OCI-LY7 (cell line): ENCODE measurements around the gene SNAPIN. TPM values are rescaled to one million over a fixed set of nuclear protein-coding genes. Genes with fewer than 3 reads are reported as not detected.

Experiments
- BruUV-seq: library from RNA; stranded (reverse); fragments of 400-500 nt; replicated peaks from 2 replicates; lab custom pipeline; 2021; lab: Mats Ljungman, UMichigan
- CTCF ChIA-PET: fragments of 300-600 bp; sonication (Branson Sonifier 250); formaldehyde crosslinking; loops from one replicate; lab custom pipeline; 2022; ENCODE audit warnings: antibody characterized with exemption; ENCODE audit not compliant: unreplicated experiment; lab: Charles Lee
- POLR2A ChIA-PET: fragments of 300-600 bp; sonication (Branson Sonifier 250); formaldehyde crosslinking; loops from one replicate; lab custom pipeline; 2022; ENCODE audit warnings: antibody characterized with exemption; lab: Charles Lee
- DNase-seq: peaks from one replicate; pipeline ENCODE4 v3.0.0-alpha.2; 2015; ENCODE audit warnings: low spot score
- H2AFZ ChIP-seq: fragments of 200-600 bp; sonication (generic), shearing (Covaris generic); 2 replicates; pipeline ENCODE4 v1.6.1; 2014; ENCODE audit warnings: mild to moderate bottlenecking, antibody characterized with exemption, low read length, moderate library complexity
- H3K27ac ChIP-seq: fragments of 200-600 bp; sonication (generic); 2 replicates; pipeline ENCODE4 v1.5.1; 2014; ENCODE audit warnings: mixed run types, low read depth, mild to moderate bottlenecking, moderate library complexity, low read length, inconsistent platforms; ENCODE audit not compliant: poor library complexity, severe bottlenecking
- H3K36me3 ChIP-seq: fragments of 200-600 bp; sonication (generic); 2 replicates; pipeline ENCODE4 v1.6.1; 2014; ENCODE audit warnings: mild to moderate bottlenecking, antibody characterized with exemption, low read length, moderate library complexity, mixed read lengths; ENCODE audit not compliant: insufficient read depth
- H3K4me1 ChIP-seq: fragments of 200-600 bp; sonication (generic); 2 replicates; pipeline ENCODE4 v1.5.1; 2014; ENCODE audit warnings: mild to moderate bottlenecking, low read length; ENCODE audit not compliant: insufficient read depth, poor library complexity, severe bottlenecking
- H3K4me2 ChIP-seq: fragments of 200-600 bp; sonication (generic); 2 replicates; pipeline ENCODE4 v1.6.1; 2014; ENCODE audit warnings: mild to moderate bottlenecking, low read length
- H3K4me3 ChIP-seq: fragments of 200-600 bp; sonication (generic); 2 replicates; pipeline ENCODE4 v1.5.1; 2014; ENCODE audit warnings: mild to moderate bottlenecking, low read depth, low read length; ENCODE audit not compliant: poor library complexity, severe bottlenecking
- H3K79me2 ChIP-seq: fragments of 200-600 bp; sonication (generic); 2 replicates; pipeline ENCODE4 v1.6.1; 2016; ENCODE audit warnings: low read depth, mild to moderate bottlenecking, low read length, moderate library complexity, mixed read lengths; ENCODE audit not compliant: insufficient read depth
- H3K9me2 ChIP-seq: fragments of 200-600 bp; sonication (generic); 2 replicates; pipeline ENCODE4 v1.6.1; 2016; ENCODE audit warnings: mild to moderate bottlenecking, low read length, mixed read lengths; ENCODE audit not compliant: insufficient read depth
- H3K9me3 ChIP-seq: fragments of 200-600 bp; sonication (generic); 2 replicates; pipeline ENCODE4 v1.6.1; 2014; ENCODE audit warnings: mild to moderate bottlenecking, mixed run types, low read length, mixed read lengths
- H4K20me1 ChIP-seq: fragments of 200-600 bp; sonication (generic); 2 replicates; pipeline ENCODE4 v1.6.1; 2014; ENCODE audit warnings: mild to moderate bottlenecking, antibody characterized with exemption, low read length, moderate library complexity, mixed read lengths; ENCODE audit not compliant: insufficient read depth
- EZH2phosphoT487 ChIP-seq: fragments of 200-600 bp; sonication (generic); IDR thresholded peaks from 2 replicates; pipeline ENCODE4 v1.6.1; 2018; ENCODE audit warnings: low read depth, borderline replicate concordance, mild to moderate bottlenecking, mixed run types, antibody characterized with exemption, low read length, moderate library complexity, mixed read lengths
- intact Hi-C: fragments of 100-400 bp; cut with micrococcal nuclease; formaldehyde crosslinking; loops from one replicate; pipeline ENCODE4 v1.10.0; 2022; ENCODE audit not compliant: unreplicated experiment
- total RNA-seq, 2 experiments: library from RNA; depleted of rRNA in 1 of 2; stranded (reverse); fragments of >200 nt in 1 of 2; shearing (Covaris generic) in 1 of 2; gene quantifications; 2 replicates each; pipeline ENCODE4 v1.2.3, GENCODE V29; 2014 to 2022
- TF ChIP-seq, protein P1 (sequence below): fragments of 200-600 bp; sonication (generic); conservative IDR thresholded peaks from 2 replicates; pipeline ENCODE4 v1.5.1; 2014; ENCODE audit warnings: mild to moderate bottlenecking, antibody characterized with exemption, low read length, moderate library complexity, mixed read lengths

Gene SNAPIN
- total RNA-seq, 2 experiments from 2014 or later, result 31.1 to 44.5 TPM

DNA sequence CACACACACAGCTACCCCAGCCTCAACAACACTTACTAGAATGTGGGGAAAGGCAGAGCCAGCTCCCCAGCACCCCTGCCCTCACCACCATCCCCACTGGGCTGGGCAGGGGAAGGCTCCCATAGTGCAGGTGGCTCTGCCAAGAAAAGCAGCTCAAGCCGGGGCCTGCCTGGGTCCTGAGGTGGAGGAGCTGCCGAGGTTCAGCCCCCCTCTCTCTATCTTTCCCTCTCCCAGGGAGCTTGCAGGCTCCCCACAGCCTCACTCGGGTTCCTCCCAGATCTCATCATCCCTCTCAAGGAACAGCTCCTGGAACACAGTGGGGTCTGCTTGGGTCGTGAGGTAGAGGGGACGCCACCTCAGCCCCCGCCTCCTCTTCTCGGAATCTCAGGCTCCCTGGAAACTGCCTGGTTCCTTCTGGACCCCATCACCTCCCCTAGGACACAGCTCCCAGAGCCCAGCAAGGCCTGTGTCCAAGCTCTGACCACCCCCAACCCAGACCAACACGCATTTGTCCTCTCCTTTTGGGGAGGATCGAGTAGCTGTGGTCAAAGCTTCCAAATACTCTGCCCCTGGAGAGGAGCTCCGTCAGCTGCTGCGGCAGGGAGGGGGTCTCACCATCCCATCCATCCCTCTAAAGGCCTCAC is 46.3 kb upstream of the SNAPIN start:
- no peak for TF ChIP-seq EZH2phosphoT487
- TF ChIP-seq, protein P1, sequence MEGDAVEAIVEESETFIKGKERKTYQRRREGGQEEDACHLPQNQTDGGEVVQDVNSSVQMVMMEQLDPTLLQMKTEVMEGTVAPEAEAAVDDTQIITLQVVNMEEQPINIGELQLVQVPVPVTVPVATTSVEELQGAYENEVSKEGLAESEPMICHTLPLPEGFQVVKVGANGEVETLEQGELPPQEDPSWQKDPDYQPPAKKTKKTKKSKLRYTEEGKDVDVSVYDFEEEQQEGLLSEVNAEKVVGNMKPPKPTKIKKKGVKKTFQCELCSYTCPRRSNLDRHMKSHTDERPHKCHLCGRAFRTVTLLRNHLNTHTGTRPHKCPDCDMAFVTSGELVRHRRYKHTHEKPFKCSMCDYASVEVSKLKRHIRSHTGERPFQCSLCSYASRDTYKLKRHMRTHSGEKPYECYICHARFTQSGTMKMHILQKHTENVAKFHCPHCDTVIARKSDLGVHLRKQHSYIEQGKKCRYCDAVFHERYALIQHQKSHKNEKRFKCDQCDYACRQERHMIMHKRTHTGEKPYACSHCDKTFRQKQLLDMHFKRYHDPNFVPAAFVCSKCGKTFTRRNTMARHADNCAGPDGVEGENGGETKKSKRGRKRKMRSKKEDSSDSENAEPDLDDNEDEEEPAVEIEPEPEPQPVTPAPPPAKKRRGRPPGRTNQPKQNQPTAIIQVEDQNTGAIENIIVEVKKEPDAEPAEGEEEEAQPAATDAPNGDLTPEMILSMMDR, result no peak
- Histone ChIP-seq H3K4me1 (no peaks in the 10 kb centered on the region), H3K9me2 (no peaks in the 10 kb centered on the region), H2AFZ (no peak overlapping the region), H3K9me3 (no peaks in the 10 kb centered on the region), H3K27ac (no peak overlapping the region), H3K4me3 (no peak overlapping the region), H3K79me2 (no peaks in the 10 kb centered on the region), H3K4me2 (no peak overlapping the region), H3K36me3 (no peaks in the 10 kb centered on the region), H4K20me1 (no peaks in the 10 kb centered on the region)
- ChIA-PET POLR2A (interaction anchor here (0.5 to 1.2 kb wide), 2 partner anchors 20 to 31 kb away, joined by 3 read pairs; no protein-coding TSS in a partner anchor), CTCF (no interaction called here)
- no TSS peak for BruUV-seq
- no peak for DNase-seq
- intact Hi-C loops, result no loop called here

DNA sequence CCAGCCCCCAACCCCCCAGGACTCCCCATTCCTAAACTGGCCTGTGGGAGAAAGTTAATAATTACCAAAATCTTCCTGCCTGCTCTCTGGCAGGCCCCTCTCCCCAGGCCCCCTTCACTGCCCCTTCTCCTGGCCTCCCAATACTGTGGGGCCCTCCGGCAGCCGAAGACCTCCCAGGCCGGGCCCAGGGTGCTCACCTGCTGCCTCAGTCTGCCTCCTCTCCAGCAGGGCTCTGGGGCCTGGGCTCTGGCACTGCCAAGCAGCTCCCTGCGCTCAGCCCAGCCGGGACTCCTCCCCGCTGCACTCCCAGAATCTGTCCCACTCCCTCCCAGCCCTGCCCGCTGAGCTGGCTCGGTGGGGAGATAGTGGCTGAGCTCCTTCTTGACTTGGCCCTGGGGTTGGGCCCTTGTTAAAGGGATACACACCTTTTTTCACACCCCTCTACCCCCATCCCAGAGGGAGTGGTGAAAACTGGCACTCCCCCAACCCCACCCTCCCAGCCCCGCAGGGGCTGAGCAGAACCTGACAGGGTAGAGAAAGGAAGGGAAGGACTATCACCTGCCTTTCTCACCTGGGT is 45.7 kb upstream of the SNAPIN start, which contains the start of gene S100A16:
Gene S100A16 (minus strand): TSS at position 383 of the 577 bp plus-strand sequence. CDS start 4,986 bp downstream, outside the sequence.
- no peak within 1 kb of the TSS for H3K27ac ChIP-seq
- H3K36me3 ChIP-seq, result no peaks in the 10 kb centered on the region
- H3K4me1 ChIP-seq, result peaks cover 2% of the 10 kb centered on the region
- no peaks in the 10 kb centered on the region for H3K79me2 ChIP-seq
- no peaks in the 10 kb centered on the region for H4K20me1 ChIP-seq
- H3K4me2 ChIP-seq, result no peak within 1 kb of the TSS
- CTCF ChIA-PET, result no interaction called here
- H2AFZ ChIP-seq, result no peak within 1 kb of the TSS
- no TSS peak for BruUV-seq
- TF ChIP-seq, protein P1, result no peak
- TF ChIP-seq EZH2phosphoT487, result no peak
- POLR2A ChIA-PET, result interaction anchor here (0.5 to 1.2 kb wide), 3 partner anchors 9 to 32 kb away, joined by 3 to 4 read pairs (median 3); no protein-coding TSS in a partner anchor
- intact Hi-C loops, result no loop called here
- no peaks in the 10 kb centered on the region for H3K9me2 ChIP-seq
- H3K4me3 ChIP-seq, result no peak within 1 kb of the TSS
- no peak for DNase-seq
- no peaks in the 10 kb centered on the region for H3K9me3 ChIP-seq

DNA sequence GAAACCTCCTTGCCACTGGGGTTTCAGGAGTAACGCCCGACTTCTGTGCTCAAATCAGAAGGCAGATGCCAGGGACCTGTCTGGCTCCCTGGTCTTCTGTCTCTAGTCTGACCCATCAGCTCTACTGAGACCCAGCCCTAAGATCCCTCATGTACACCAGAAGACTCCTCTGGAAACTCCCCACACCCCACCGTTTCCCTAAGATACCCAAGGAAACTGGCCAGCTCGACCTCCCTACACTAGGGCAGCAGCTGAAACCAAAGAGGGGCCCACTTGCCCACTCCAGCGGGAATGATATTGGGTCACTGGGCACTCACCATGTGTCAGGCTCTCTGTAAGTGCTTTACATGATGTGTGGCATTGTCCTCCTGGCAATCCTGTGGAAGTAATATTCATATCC is 45.1 kb upstream of the SNAPIN start:
- Histone ChIP-seq H3K4me2 (no peak overlapping the region), H3K27ac (no peak overlapping the region), H3K36me3 (no peaks in the 10 kb centered on the region), H4K20me1 (no peaks in the 10 kb centered on the region), H3K4me3 (no peak overlapping the region), H2AFZ (no peak overlapping the region), H3K79me2 (no peaks in the 10 kb centered on the region), H3K9me3 (no peaks in the 10 kb centered on the region), H3K9me2 (no peaks in the 10 kb centered on the region), H3K4me1 (peaks cover 5% of the 10 kb centered on the region)
- POLR2A ChIA-PET, result interaction anchor here (0.6 kb wide), 1 partner anchor 9 kb away, joined by 4 read pairs; no protein-coding TSS in a partner anchor
- BruUV-seq, result no TSS peak
- DNase-seq, result no peak
- intact Hi-C loops, result no loop called here
- CTCF ChIA-PET, result no interaction called here
- TF ChIP-seq, protein P1, result no peak
- TF ChIP-seq EZH2phosphoT487, result no peak
